A549 (cell line): ENCODE measurements around the gene MRPL28. TPM values are rescaled to one million over a fixed set of nuclear protein-coding genes. Genes with fewer than 3 reads are reported as not detected.

Experiments used
- ATAC-seq, 2 experiments: fragments of 200-7000 bp in 1 of 2; fragments of >200 bp in 1 of 2; cut with Nextera tagmentation in 1 of 2; cut with Tn5 transposase in 1 of 2; 3 replicates each; pipeline versions ENCODE4 v1.8.0 to v1.9.1; 2018 to 2020; ENCODE audit warnings: mild to moderate bottlenecking in 1 of 2, moderate library complexity in 1 of 2
- CTCF ChIA-PET: fragments of 300-600 bp; sonication (Branson Sonifier 250); formaldehyde crosslinking; extraction: SDS; loops from one replicate; lab custom pipeline; 2021; ENCODE audit warnings: antibody characterized with exemption, inconsistent platforms; lab: Yijun Ruan, JAX
- POLR2A ChIA-PET: fragments of 350-600 bp; formaldehyde crosslinking; extraction: SDS; loops from one replicate; lab custom pipeline; 2021; ENCODE audit warnings: antibody characterized with exemption, inconsistent platforms; lab: Yijun Ruan, JAX
- DNase-seq, 2 experiments: peaks; one replicate each; pipeline versions ENCODE4 v3.0.0 to v3.0.0-alpha.2; 2011 to 2016; ENCODE audit warnings: low read depth in 1 of 2, low spot score in 1 of 2
- FAIRE-seq: peaks from 2 replicates; lab custom pipeline; 2011; peaks lifted over from hg19 to GRCh38; lab: Jason Lieb, UNC
- H3K27ac ChIP-seq, 2 experiments: fragments of >200 bp; sonication (Bioruptor Twin); formaldehyde crosslinking; 3 replicates each; pipeline ENCODE4 v1.5.1; 2016 to 2017
- H3K4me1 ChIP-seq: fragments of >200 bp; sonication (Bioruptor Twin); formaldehyde crosslinking; 3 replicates; pipeline ENCODE4 v1.6.1; 2016
- H3K4me2 ChIP-seq: fragments of >200 bp; sonication (Bioruptor Twin); formaldehyde crosslinking; 3 replicates; pipeline ENCODE4 v1.6.1; 2016
- H3K4me3 ChIP-seq: fragments of >200 bp; sonication (Bioruptor Twin); formaldehyde crosslinking; 3 replicates; pipeline ENCODE4 v1.5.1; 2016
- H3K9me3 ChIP-seq: fragments of >200 bp; sonication (Bioruptor Twin); formaldehyde crosslinking; 3 replicates; pipeline ENCODE4 v1.6.1; 2016
- CEBPB ChIP-seq, 2 experiments: fragments of >200 bp in 1 of 2; sonication (Bioruptor Twin) in 1 of 2; formaldehyde crosslinking in 1 of 2; IDR thresholded peaks; 2 replicates each; pipeline ENCODE4 v1.6.1; 2012 to 2016
- CHD2 ChIP-seq: fragments of 150-350 bp; IDR thresholded peaks from 2 replicates; pipeline ENCODE4 v1.6.1; 2014; ENCODE audit warnings: low read length; ENCODE audit not compliant: partially characterized antibody
- EP300 ChIP-seq, 2 experiments: fragments of >200 bp; sonication (Bioruptor Twin); formaldehyde crosslinking; IDR thresholded peaks; 2 replicates in 1 of 2; 3 replicates in 1 of 2; pipeline ENCODE4 v1.6.1; 2016 to 2017
- FOSL2 ChIP-seq, 2 experiments: fragments of 450-650 bp in 1 of 2; fragments of >200 bp in 1 of 2; sonication (Bioruptor Twin) in 1 of 2; formaldehyde crosslinking; IDR thresholded peaks; 2 replicates each; pipeline versions ENCODE4 v1.5.0 to v1.6.1; 2016 to 2020; ENCODE audit warnings: mild to moderate bottlenecking in 1 of 2, moderate library complexity in 1 of 2
- FOXS1 ChIP-seq: fragments of 250-450 bp; sonication (Bioruptor Pico); IDR thresholded peaks from 2 replicates; pipeline ENCODE4 v1.5.0; 2020; ENCODE audit warnings: mild to moderate bottlenecking, moderate library complexity
- GATA3 ChIP-seq: IDR thresholded peaks from 2 replicates; pipeline ENCODE4 v1.6.1; 2012; ENCODE audit warnings: borderline replicate concordance
- HOXA7 ChIP-seq: fragments of 250-450 bp; sonication (Bioruptor Pico); IDR thresholded peaks from 2 replicates; pipeline ENCODE4 v1.5.0; 2020; ENCODE audit warnings: mild to moderate bottlenecking, moderate library complexity
- HOXB5 ChIP-seq: fragments of 250-450 bp; sonication (Bioruptor Pico); IDR thresholded peaks from 2 replicates; pipeline ENCODE4 v1.5.0; 2020; ENCODE audit warnings: mild to moderate bottlenecking, moderate library complexity
- JUN ChIP-seq, 2 experiments: fragments of >200 bp; sonication (Bioruptor Twin); formaldehyde crosslinking; IDR thresholded peaks; 2 replicates in 1 of 2; 3 replicates in 1 of 2; pipeline ENCODE4 v1.6.1; 2016 to 2017
- MAZ ChIP-seq: fragments of 150-350 bp; IDR thresholded peaks from 2 replicates; pipeline ENCODE4 v1.6.1; 2014; ENCODE audit warnings: antibody characterized with exemption, low read depth, low read length, borderline replicate concordance
- NFE2L2 ChIP-seq: fragments of 150-350 bp; conservative IDR thresholded peaks from 2 replicates; pipeline ENCODE4 v1.6.1; 2014; ENCODE audit warnings: low read length
- NPAS2 ChIP-seq: fragments of 250-450 bp; sonication (Bioruptor Pico); IDR thresholded peaks from 2 replicates; pipeline ENCODE4 v1.8.0; 2022; ENCODE audit warnings: mild to moderate bottlenecking, moderate library complexity, borderline replicate concordance
- PHF8 ChIP-seq: fragments of 200-600 bp; sonication (generic); IDR thresholded peaks from 2 replicates; pipeline ENCODE4 v1.6.1; 2016; ENCODE audit warnings: low read depth, mild to moderate bottlenecking, antibody characterized with exemption, moderate library complexity, borderline replicate concordance
- POLR2A ChIP-seq: IDR thresholded peaks from 2 replicates; pipeline ENCODE4 v1.6.1; 2012; ENCODE audit warnings: mild to moderate bottlenecking, low read length
- POLR2AphosphoS2 ChIP-seq: conservative IDR thresholded peaks from 2 replicates; pipeline ENCODE4 v1.6.1; 2012; ENCODE audit warnings: low read length, improper control_type of control experiment, inconsistent platforms
- RAD21 ChIP-seq, 2 experiments: fragments of >200 bp in 1 of 2; sonication (Bioruptor Twin) in 1 of 2; formaldehyde crosslinking in 1 of 2; IDR thresholded peaks in 1 of 2; conservative IDR thresholded peaks in 1 of 2; 2 replicates in 1 of 2; 3 replicates in 1 of 2; pipeline ENCODE4 v1.6.1; 2012 to 2018; ENCODE audit warnings: inconsistent platforms in 1 of 2
- RCOR1 ChIP-seq: fragments of 150-350 bp; IDR thresholded peaks from 2 replicates; pipeline ENCODE4 v1.6.1; 2014; ENCODE audit warnings: antibody characterized with exemption, low read length, low read depth
- RNF2 ChIP-seq: fragments of 200-600 bp; sonication (generic); IDR thresholded peaks from 2 replicates; pipeline ENCODE4 v1.6.1; 2016; ENCODE audit warnings: low read depth, mild to moderate bottlenecking, antibody characterized with exemption, moderate library complexity, borderline replicate concordance
- TFCP2L1 ChIP-seq: fragments of 250-450 bp; sonication (Bioruptor Pico); IDR thresholded peaks from 2 replicates; pipeline ENCODE4 v1.5.0; 2021; ENCODE audit warnings: mild to moderate bottlenecking
- ZC3H11A ChIP-seq: fragments of 450-650 bp; IDR thresholded peaks from 2 replicates; pipeline ENCODE4 v1.6.1; 2014; ENCODE audit warnings: antibody characterized with exemption, mild to moderate bottlenecking
- WGBS: methylation state at CpG from one replicate; pipeline ENCODE4 v1.1.6; 2017; ENCODE audit errors: missing lambda C conversion rate; 5-methylcytosine and 5-hydroxymethylcytosine counted together
- polyA plus RNA-seq, 4 experiments: library from polyadenylated mRNA; depleted of rRNA in 3 of 4; stranded (reverse); fragments of >200 nt; fragmentation: RNase III in 1 of 4; extraction: RNeasy Plus Mini Kit Qiagen cat#74134 plus additional on column Dnase treatment in 1 of 4; gene quantifications; 2 replicates in 3 of 4; 3 replicates in 1 of 4; pipeline ENCODE4 v1.2.3, GENCODE V29; 2011 to 2017
- TF ChIP-seq, protein P1 (sequence below): fragments of 200-600 bp; sonication (generic); IDR thresholded peaks from 2 replicates; pipeline ENCODE4 v1.6.1; 2016; ENCODE audit warnings: antibody characterized with exemption, mild to moderate bottlenecking, moderate library complexity
- TF ChIP-seq, protein P2 (sequence below): fragments of 150-350 bp; IDR thresholded peaks from 2 replicates; pipeline ENCODE4 v1.6.1; 2014; ENCODE audit warnings: low read depth, mild to moderate bottlenecking, low read length
- TF ChIP-seq, protein P3 (sequence below): IDR thresholded peaks from 2 replicates; pipeline ENCODE4 v1.6.1; 2012; ENCODE audit warnings: low read depth, borderline replicate concordance

MRPL28 gene
- polyA plus RNA-seq, 2 of the 4 experiments (the other 2 are of a cell fraction): 130 to 139 TPM

DNA sequence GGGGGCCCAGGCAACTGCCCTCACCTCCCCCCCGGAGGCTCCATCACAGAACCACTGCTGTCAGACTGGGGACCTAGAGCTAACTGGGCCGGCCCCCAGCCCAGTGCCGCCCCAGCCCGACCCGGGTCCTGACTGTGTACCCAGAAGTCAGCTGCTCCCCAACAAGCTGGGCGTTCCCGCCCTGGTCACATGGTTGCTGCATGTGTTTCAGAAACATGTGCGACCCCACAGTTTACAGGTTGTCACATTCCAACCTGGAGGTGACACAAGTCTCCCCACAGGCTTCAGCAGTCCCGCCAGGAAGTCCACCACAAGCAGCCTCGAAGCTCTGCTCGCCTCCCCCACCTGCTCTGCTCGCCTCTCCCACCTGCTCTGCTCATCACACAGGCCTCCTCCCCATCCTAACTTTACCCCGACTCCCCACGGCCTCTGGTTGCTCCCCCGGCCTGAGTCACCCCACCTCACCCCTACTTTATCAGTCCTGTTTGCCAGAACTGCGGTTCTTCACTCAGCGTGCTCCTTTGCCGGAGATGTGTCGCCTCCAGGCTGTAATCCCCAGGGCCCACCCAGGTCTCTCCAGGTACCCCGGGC is 968 bp downstream of the MRPL28 start (continued):
- TF ChIP-seq POLR2AphosphoS2 (no peak), JUN (IDR thresholded peaks at IDR 0.05) (no peak), FOXS1 (CRISPR knock-in tag) (no peak)

DNA sequence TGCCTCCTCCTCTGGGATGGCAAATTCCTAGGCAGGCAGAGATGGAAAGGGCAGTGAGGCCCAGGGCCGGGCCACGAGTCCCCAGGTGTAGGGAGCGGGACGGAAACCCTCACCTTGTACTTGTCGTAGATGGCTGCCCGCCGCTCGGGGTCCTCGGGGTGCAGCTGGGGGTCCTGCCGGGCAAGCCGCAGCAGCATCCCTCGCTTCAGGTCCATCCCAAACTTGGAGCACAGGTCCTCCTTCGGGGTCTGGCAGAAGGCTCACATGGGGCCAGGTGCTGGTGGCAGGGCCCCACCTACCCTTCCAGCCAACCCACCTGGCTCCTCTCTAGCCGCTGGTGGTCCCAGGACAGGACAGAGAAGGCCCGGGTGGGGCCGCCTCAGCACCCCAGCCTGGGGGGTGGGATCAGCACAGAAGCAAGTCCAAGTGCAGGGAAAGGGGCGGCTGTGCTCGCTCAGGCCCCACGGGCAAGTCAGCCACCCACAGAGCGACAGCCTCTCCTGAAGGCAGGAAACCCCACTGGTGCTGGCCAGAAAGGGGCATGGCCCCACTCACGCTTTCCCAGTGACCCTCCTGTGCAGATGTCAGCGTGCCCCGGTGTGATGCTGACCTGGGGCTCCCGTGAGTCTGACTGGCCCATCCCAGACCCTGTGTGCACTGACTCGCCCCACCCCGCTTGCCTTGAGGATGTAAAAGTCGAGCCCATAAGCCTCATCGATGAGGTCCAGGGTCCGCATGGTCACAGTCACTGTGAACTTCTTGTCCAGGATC is 1.8 kb downstream of the MRPL28 start:
- ChIA-PET CTCF (interaction anchor here (1.1 to 7.6 kb wide), 5 partner anchors 18 to 303 kb away, joined by 3 to 76 read pairs (median 6); partner anchors contain the start of gene AXIN1), POLR2A (no interaction called here)
- H3K27ac ChIP-seq: no peak overlapping the region
- FAIRE-seq (no peak), DNase-seq (no peak), ATAC-seq (no peak)
- H3K4me2 ChIP-seq: no peak overlapping the region
- WGBS: 95% methylated on average over 24 of the region's 29 CpGs
- no peak for TF ChIP-seq GATA3
- TF ChIP-seq POLR2AphosphoS2: no peak
- no peaks in the 10 kb centered on the region for H3K9me3 ChIP-seq
- H3K4me1 ChIP-seq: peaks cover 17% of the 10 kb centered on the region; the same call in 2 of the 3 replicates
- no peak overlapping the region for H3K4me3 ChIP-seq

DNA sequence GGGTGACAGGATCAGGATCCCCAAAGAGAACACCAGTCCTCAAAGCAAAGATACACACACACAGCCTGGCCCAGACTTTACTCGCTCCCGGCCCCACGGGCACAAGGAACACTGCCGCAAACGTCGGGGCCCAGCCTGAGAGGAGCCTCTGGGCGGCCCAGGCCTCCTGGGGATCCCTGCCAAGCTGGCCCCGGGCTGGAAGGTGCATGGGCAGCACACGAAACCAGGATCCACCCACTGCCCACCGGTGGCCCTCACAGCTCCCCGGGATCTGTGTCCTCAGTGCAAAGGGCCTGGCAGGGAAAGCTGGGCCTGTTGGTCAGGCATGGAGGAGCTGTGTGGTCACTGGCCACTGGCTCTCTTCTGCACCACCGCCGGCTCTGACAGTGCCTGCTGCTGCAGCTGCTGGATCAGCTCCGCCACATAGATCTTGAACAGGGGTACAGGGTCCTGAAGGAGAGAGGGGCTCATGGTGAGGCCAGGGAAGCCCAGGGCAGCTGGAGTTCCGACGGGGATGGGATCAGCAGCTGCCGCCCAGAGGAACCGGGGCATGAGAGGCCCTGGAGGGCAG is 2.9 kb downstream of the MRPL28 start:
- Histone ChIP-seq H3K9me3 (no peaks in the 10 kb centered on the region), H3K27ac (no peak overlapping the region), H3K4me3 (no peak overlapping the region), H3K4me1 (peaks cover 19% of the 10 kb centered on the region), H3K4me2 (no peak overlapping the region)
- FAIRE-seq: no peak
- CTCF ChIA-PET: interaction anchor here (0.6 to 7.6 kb wide), 7 partner anchors 17 to 302 kb away, joined by 3 to 76 read pairs (median 4); partner anchors contain the start of gene AXIN1
- 90% methylated on average over 15 of the region's 18 CpGs for WGBS
- DNase-seq: no peak
- no peak for TF ChIP-seq CEBPB (IDR thresholded peaks at IDR 0.05)
- TF ChIP-seq RNF2: no peak
- TF ChIP-seq NFE2L2: no peak
- TF ChIP-seq EP300 (IDR thresholded peaks at IDR 0.05): no peak
- no peak for TF ChIP-seq HOXB5 (CRISPR knock-in tag)
- no peak for TF ChIP-seq MAZ
- no peak for TF ChIP-seq RCOR1
- TF ChIP-seq, protein P1, sequence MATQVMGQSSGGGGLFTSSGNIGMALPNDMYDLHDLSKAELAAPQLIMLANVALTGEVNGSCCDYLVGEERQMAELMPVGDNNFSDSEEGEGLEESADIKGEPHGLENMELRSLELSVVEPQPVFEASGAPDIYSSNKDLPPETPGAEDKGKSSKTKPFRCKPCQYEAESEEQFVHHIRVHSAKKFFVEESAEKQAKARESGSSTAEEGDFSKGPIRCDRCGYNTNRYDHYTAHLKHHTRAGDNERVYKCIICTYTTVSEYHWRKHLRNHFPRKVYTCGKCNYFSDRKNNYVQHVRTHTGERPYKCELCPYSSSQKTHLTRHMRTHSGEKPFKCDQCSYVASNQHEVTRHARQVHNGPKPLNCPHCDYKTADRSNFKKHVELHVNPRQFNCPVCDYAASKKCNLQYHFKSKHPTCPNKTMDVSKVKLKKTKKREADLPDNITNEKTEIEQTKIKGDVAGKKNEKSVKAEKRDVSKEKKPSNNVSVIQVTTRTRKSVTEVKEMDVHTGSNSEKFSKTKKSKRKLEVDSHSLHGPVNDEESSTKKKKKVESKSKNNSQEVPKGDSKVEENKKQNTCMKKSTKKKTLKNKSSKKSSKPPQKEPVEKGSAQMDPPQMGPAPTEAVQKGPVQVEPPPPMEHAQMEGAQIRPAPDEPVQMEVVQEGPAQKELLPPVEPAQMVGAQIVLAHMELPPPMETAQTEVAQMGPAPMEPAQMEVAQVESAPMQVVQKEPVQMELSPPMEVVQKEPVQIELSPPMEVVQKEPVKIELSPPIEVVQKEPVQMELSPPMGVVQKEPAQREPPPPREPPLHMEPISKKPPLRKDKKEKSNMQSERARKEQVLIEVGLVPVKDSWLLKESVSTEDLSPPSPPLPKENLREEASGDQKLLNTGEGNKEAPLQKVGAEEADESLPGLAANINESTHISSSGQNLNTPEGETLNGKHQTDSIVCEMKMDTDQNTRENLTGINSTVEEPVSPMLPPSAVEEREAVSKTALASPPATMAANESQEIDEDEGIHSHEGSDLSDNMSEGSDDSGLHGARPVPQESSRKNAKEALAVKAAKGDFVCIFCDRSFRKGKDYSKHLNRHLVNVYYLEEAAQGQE: no peak
- TF ChIP-seq FOSL2 (IDR thresholded peaks at IDR 0.05): no peak
- no peak for TF ChIP-seq FOSL2 (CRISPR knock-in tag; IDR thresholded peaks at IDR 0.05)
- no peak for TF ChIP-seq ZC3H11A
- POLR2A ChIA-PET: no interaction called here
- ATAC-seq: no peak

DNA sequence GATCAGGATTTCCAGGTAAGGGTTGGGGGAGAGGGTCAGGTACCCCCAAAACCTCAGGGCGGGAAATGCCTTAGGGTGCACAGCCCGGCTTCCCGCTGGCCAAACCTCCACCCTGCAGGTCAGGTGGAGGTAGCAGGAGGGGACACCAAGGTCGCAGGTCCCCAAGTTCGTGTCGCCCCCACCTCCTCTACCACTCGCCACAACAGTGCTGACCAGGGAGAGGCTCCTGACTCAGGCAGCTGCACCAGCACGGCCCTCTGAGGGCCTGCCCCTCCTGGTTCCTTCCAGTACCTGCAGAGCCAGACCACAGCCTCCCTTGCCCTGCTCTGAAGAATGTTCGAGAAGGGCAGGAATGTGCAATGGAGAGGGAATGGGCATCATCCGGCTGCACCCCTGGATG is 3.9 kb downstream of the MRPL28 start:
- Histone ChIP-seq H3K4me3 (no peak overlapping the region), H3K9me3 (no peaks in the 10 kb centered on the region), H3K4me1 (peaks cover 24% of the 10 kb centered on the region), H3K4me2 (no peak overlapping the region), H3K27ac (no peak overlapping the region)
- POLR2A ChIA-PET: no interaction called here
- no peak for DNase-seq
- no peak for FAIRE-seq
- ATAC-seq: no peak
- CTCF ChIA-PET: interaction anchor here (0.8 to 7.6 kb wide), 5 partner anchors 16 to 301 kb away, joined by 3 to 76 read pairs (median 10); partner anchors contain the start of gene AXIN1
- WGBS: 87% methylated on average over 10 of the region's 10 CpGs
- TF ChIP-seq POLR2A (no peak), POLR2AphosphoS2 (no peak), RNF2 (no peak), CHD2 (no peak), NPAS2 (CRISPR knock-in tag) (no peak), PHF8 (no peak), TFCP2L1 (CRISPR knock-in tag) (no peak), HOXA7 (CRISPR knock-in tag) (no peak), RAD21 (conservative IDR thresholded peaks at IDR 0.05 in 1 of 2, IDR thresholded peaks at IDR 0.05 in 1 of 2) (no peak)
- TF ChIP-seq, protein P2, sequence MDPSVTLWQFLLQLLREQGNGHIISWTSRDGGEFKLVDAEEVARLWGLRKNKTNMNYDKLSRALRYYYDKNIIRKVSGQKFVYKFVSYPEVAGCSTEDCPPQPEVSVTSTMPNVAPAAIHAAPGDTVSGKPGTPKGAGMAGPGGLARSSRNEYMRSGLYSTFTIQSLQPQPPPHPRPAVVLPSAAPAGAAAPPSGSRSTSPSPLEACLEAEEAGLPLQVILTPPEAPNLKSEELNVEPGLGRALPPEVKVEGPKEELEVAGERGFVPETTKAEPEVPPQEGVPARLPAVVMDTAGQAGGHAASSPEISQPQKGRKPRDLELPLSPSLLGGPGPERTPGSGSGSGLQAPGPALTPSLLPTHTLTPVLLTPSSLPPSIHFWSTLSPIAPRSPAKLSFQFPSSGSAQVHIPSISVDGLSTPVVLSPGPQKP: no peak
- TF ChIP-seq, protein P3, sequence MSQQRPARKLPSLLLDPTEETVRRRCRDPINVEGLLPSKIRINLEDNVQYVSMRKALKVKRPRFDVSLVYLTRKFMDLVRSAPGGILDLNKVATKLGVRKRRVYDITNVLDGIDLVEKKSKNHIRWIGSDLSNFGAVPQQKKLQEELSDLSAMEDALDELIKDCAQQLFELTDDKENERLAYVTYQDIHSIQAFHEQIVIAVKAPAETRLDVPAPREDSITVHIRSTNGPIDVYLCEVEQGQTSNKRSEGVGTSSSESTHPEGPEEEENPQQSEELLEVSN: no peak
